HepG2 (cell line): ENCODE results near the gene ANAPC2. TPM values are rescaled to one million over a fixed set of nuclear protein-coding genes. Genes with fewer than 3 reads are reported as not detected.

Source experiments
- ARNT2 ChIP-seq: sonication (generic); formaldehyde crosslinking; IDR thresholded peaks from 2 replicates; pipeline ENCODE4 v1.8.0; 2022; ENCODE audit warnings: mild to moderate bottlenecking, low read depth, missing genetic modification reagents, moderate library complexity
- BRD4 ChIP-seq: sonication (generic); formaldehyde crosslinking; IDR thresholded peaks from 2 replicates; pipeline ENCODE4 v1.4.0; 2020; ENCODE audit warnings: missing genetic modification reagents
- CENPX ChIP-seq: sonication (generic); formaldehyde crosslinking; IDR thresholded peaks from 2 replicates; pipeline ENCODE4 v1.9.0; 2021; ENCODE audit warnings: mild to moderate bottlenecking, missing genetic modification reagents, moderate library complexity
- CHD4 ChIP-seq: fragments of 200-600 bp; sonication (generic); IDR thresholded peaks from 2 replicates; pipeline ENCODE4 v1.7.0; 2017; ENCODE audit warnings: mild to moderate bottlenecking, low read length, borderline replicate concordance
- ESRRA ChIP-seq: sonication (generic); formaldehyde crosslinking; IDR thresholded peaks from 2 replicates; pipeline ENCODE4 v1.5.1; 2020; ENCODE audit warnings: mild to moderate bottlenecking, low read depth, missing genetic modification reagents
- GATAD2A ChIP-seq: IDR thresholded peaks from 2 replicates; pipeline ENCODE4 v1.6.1; 2016
- HDAC1 ChIP-seq: sonication (generic); formaldehyde crosslinking; IDR thresholded peaks from 2 replicates; pipeline ENCODE4 v1.5.1; 2020; ENCODE audit warnings: mild to moderate bottlenecking, missing genetic modification reagents
- KMT2B ChIP-seq: IDR thresholded peaks from 2 replicates; pipeline ENCODE4 v1.6.1; 2016; ENCODE audit warnings: missing genetic modification reagents, missing compliant biosample characterization
- MYNN ChIP-seq: sonication (generic); formaldehyde crosslinking; IDR thresholded peaks from 2 replicates; pipeline ENCODE4 v1.4.0; 2020; ENCODE audit warnings: mild to moderate bottlenecking, low read depth, missing genetic modification reagents
- PPARG ChIP-seq: conservative IDR thresholded peaks from 2 replicates; pipeline ENCODE4 v1.6.1; 2016; ENCODE audit warnings: missing biosample characterization, missing genetic modification reagents
- RFX3 ChIP-seq: IDR thresholded peaks from 2 replicates; pipeline ENCODE4 v1.6.1; 2016; ENCODE audit warnings: missing biosample characterization, missing genetic modification reagents
- SOX6 ChIP-seq, 2 experiments: fragments of 450-650 bp in 1 of 2; sonication (generic) in 1 of 2; formaldehyde crosslinking in 1 of 2; IDR thresholded peaks; 2 replicates each; pipeline versions ENCODE4 v1.4.0 to v1.6.1; 2017 to 2020; ENCODE audit warnings: antibody characterized with exemption in 1 of 2, mild to moderate bottlenecking in 1 of 2, missing genetic modification reagents in 1 of 2
- UBTF ChIP-seq: sonication (generic); formaldehyde crosslinking; IDR thresholded peaks from 2 replicates; pipeline ENCODE4 v1.4.0; 2020; ENCODE audit warnings: mild to moderate bottlenecking, missing genetic modification reagents
- ZBTB38 ChIP-seq: sonication (generic); formaldehyde crosslinking; IDR thresholded peaks from 2 replicates; pipeline ENCODE4 v1.5.1; 2020; ENCODE audit warnings: mild to moderate bottlenecking, missing genetic modification reagents
- ZNF280B ChIP-seq: sonication (generic); formaldehyde crosslinking; IDR thresholded peaks from 2 replicates; pipeline ENCODE4 v1.5.0; 2020; ENCODE audit warnings: missing genetic modification reagents, mild to moderate bottlenecking, borderline replicate concordance
- ZNF441 ChIP-seq: sonication (generic); formaldehyde crosslinking; IDR thresholded peaks from 2 replicates; pipeline ENCODE4 v1.7.0; 2021; ENCODE audit warnings: missing genetic modification reagents, borderline replicate concordance
- ZSCAN25 ChIP-seq: sonication (generic); formaldehyde crosslinking; IDR thresholded peaks from 2 replicates; pipeline ENCODE4 v1.8.0; 2022; ENCODE audit warnings: mild to moderate bottlenecking, missing genetic modification reagents
- polyA plus RNA-seq, 8 experiments: library from polyadenylated mRNA; depleted of rRNA in 3 of 8; stranded (reverse) in 7 of 8; unstranded in 1 of 8; fragments of >200 nt; fragmentation: Illumina TruSeq in 4 of 8; extraction: Trizol in 4 of 8; gene quantifications; 2 replicates each; pipeline versions ENCODE4 v1.2.1 to v1.2.3, GENCODE V29; 2011 to 2016; ENCODE audit warnings: low read depth in 4 of 8, missing spikeins in 1 of 8, mixed read lengths in 1 of 8; ENCODE audit not compliant: insufficient read depth in 1 of 8
- total RNA-seq, 5 experiments: library from RNA; depleted of rRNA; stranded (reverse); fragments of >200 nt; fragmentation: Illumina TruSeq; extraction: Trizol; gene quantifications; 2 replicates each; pipeline ENCODE4 v1.2.3, GENCODE V29; 2016; ENCODE audit warnings: low read depth in 1 of 5
- TF ChIP-seq, protein P1 (sequence below): sonication (generic); formaldehyde crosslinking; IDR thresholded peaks from 2 replicates; pipeline ENCODE4 v1.4.0; 2020; ENCODE audit warnings: missing genetic modification reagents

Gene ANAPC2
- total and polyA plus RNA-seq, 2 of the 13 experiments (the other 11 are each of a cell fraction or from before 2014, with no cell fraction given), result 12.3 to 15.4 TPM

- no peak for TF ChIP-seq SOX6 (IDR thresholded peaks at IDR 0.05)
- TF ChIP-seq SOX6 (CRISPR knock-in tag; IDR thresholded peaks at IDR 0.05), result no peak
- TF ChIP-seq ARNT2 (CRISPR knock-in tag), result 0 out of 2 replicates have a peak, but pooled peaks have one; percentile 22
- TF ChIP-seq KMT2B (CRISPR knock-in tag), result no peak
- TF ChIP-seq ZNF280B (CRISPR knock-in tag), result no peak
- 0 out of 2 replicates have a peak, but pooled peaks have one; percentile 49 for TF ChIP-seq ESRRA
- no peak for TF ChIP-seq MYNN
- TF ChIP-seq ZNF441 (CRISPR knock-in tag), result no peak
- TF ChIP-seq BRD4 (CRISPR knock-in tag), result no peak
- TF ChIP-seq ZSCAN25 (CRISPR knock-in tag), result 0 out of 2 replicates have a peak, but pooled peaks have one; percentile 20
- no peak for TF ChIP-seq GATAD2A (CRISPR knock-in tag)
- TF ChIP-seq HDAC1 (CRISPR knock-in tag), result no peak
- TF ChIP-seq CENPX (CRISPR knock-in tag), result no peak
- TF ChIP-seq RFX3 (CRISPR knock-in tag), result no peak
- TF ChIP-seq ZBTB38, result peak; percentile 70
- TF ChIP-seq, protein P1, sequence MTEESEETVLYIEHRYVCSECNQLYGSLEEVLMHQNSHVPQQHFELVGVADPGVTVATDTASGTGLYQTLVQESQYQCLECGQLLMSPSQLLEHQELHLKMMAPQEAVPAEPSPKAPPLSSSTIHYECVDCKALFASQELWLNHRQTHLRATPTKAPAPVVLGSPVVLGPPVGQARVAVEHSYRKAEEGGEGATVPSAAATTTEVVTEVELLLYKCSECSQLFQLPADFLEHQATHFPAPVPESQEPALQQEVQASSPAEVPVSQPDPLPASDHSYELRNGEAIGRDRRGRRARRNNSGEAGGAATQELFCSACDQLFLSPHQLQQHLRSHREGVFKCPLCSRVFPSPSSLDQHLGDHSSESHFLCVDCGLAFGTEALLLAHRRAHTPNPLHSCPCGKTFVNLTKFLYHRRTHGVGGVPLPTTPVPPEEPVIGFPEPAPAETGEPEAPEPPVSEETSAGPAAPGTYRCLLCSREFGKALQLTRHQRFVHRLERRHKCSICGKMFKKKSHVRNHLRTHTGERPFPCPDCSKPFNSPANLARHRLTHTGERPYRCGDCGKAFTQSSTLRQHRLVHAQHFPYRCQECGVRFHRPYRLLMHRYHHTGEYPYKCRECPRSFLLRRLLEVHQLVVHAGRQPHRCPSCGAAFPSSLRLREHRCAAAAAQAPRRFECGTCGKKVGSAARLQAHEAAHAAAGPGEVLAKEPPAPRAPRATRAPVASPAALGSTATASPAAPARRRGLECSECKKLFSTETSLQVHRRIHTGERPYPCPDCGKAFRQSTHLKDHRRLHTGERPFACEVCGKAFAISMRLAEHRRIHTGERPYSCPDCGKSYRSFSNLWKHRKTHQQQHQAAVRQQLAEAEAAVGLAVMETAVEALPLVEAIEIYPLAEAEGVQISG, result peak; percentile 13; the same call in 1 of the 2 replicates
- 0 out of 2 replicates have a peak, but pooled peaks have one; percentile 17 for TF ChIP-seq UBTF (CRISPR knock-in tag)
- TF ChIP-seq CHD4, result no peak
- peak; percentile 68; the same call in 1 of the 2 replicates for TF ChIP-seq PPARG (CRISPR knock-in tag)
Observed at GRCh38 chr9:137195525-137196220, 7.3 kb upstream of the ANAPC2 start (continued).
